Cardiac muscle cell (in vitro differentiated cells and primary cell): ENCODE measurements around the gene CHMP4B. TPM values are rescaled to one million over a fixed set of nuclear protein-coding genes. Genes with fewer than 3 reads are reported as not detected.

Experiments used
- DNase-seq, 2 donors: peaks; one replicate each; pipeline versions ENCODE4 v3.0.0 to v3.0.0-alpha.2; 2010 to 2017; ENCODE audit warnings: low read depth in 1 of 2, low spot score in 1 of 2
- H3K27ac ChIP-seq: fragments of 200-600 bp; sonication (generic); 2 replicates; pipeline ENCODE4 v1.5.1; 2016
- H3K27me3 ChIP-seq: fragments of 200-600 bp; sonication (generic); 2 replicates; pipeline ENCODE4 v1.6.0; 2016; ENCODE audit warnings: control low read depth
- H3K36me3 ChIP-seq: fragments of 200-600 bp; sonication (generic); 2 replicates; pipeline ENCODE4 v1.5.1; 2016; ENCODE audit warnings: control low read depth
- H3K4me1 ChIP-seq: fragments of 200-600 bp; sonication (generic); 2 replicates; pipeline ENCODE4 v1.8.1; 2017; ENCODE audit warnings: low read depth, mild to moderate bottlenecking, mixed run types
- H3K4me3 ChIP-seq: fragments of 200-600 bp; sonication (generic); 2 replicates; pipeline ENCODE4 v1.5.1; 2016; ENCODE audit warnings: mild to moderate bottlenecking
- H3K9me3 ChIP-seq: fragments of 200-600 bp; sonication (generic); 2 replicates; pipeline ENCODE4 v1.5.1; 2017; ENCODE audit warnings: low read depth, mild to moderate bottlenecking, control low read depth
- CTCF ChIP-seq: IDR thresholded peaks from 2 replicates; pipeline ENCODE4 v1.5.1; 2012; ENCODE audit warnings: low read depth, mild to moderate bottlenecking, low read length
- polyA plus RNA-seq: library from polyadenylated mRNA; unstranded; fragments of >200 nt; fragmentation: Nextera tagmentation; extraction: Ambion mirVana; gene quantifications from 2 replicates; pipeline ENCODE4 v1.2.1, GENCODE V29; 2016
- total RNA-seq: library from RNA; depleted of rRNA; stranded (reverse); fragments of >200 nt; gene quantifications from 2 replicates; pipeline ENCODE4 v1.2.3, GENCODE V29; 2016

Gene CHMP4B
- total and polyA plus RNA-seq, 2 experiments from 2014 or later: 4.6 to 110 TPM

- no peaks in the 10 kb centered on the region for H3K4me1 ChIP-seq
These were observed 37.6 kb upstream of the CHMP4B start for GRCh38 chr20:33773412-33774089.

DNA sequence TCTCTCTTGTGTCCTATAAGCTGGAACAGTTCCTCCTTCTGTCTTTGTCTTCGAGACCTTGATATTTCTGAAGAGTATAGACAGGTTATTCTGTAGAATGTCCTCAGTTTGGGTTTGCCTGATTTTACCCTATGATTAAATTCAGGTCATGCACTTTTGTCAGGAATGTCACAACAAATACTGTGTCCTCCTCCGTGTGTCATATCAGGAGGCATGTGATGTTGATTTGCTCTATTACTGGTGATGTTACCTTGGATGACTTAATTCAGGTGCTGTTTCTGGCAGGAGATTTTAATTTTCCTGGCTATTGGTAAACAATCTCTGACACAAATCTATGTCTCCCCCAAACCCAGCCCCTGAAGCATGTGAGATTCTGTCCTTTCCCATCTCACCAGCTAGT, 33.3 kb upstream of the CHMP4B start:
- DNase-seq: no peak
- Histone ChIP-seq H3K4me3 (no peak overlapping the region), H3K9me3 (no peaks in the 10 kb centered on the region), H3K27me3 (no peaks in the 10 kb centered on the region), H3K4me1 (no peaks in the 10 kb centered on the region), H3K27ac (no peak overlapping the region), H3K36me3 (no peaks in the 10 kb centered on the region)
- TF ChIP-seq CTCF: no peak

More at GRCh38 chr20:33773412-33774089, 37.6 kb upstream of the CHMP4B start:
- no peak for TF ChIP-seq CTCF
- Histone ChIP-seq H3K4me3 (no peak overlapping the region), H3K9me3 (no peaks in the 10 kb centered on the region), H3K36me3 (no peaks in the 10 kb centered on the region), H3K27me3 (no peaks in the 10 kb centered on the region), H3K27ac (no peak overlapping the region)
- no peak for DNase-seq

DNA sequence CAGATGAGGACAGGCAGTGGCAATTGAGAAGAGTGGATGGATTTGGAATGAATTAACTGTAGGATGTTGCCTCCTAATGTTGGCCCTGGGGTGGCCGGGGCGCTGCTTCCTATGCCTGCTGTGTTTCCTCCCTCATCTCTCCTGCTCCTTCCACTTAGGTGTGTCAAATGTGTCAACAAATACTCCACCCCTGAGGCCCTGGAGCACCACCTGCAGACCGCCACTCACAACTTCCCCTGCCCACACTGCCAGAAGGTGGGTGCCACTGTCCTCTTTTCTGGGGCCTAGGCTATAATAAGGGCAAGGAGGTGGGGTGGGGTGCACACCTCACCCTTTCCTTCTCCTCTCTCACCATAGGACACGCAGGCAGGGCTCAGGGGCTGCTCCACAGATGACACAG, 30.0 kb upstream of the CHMP4B start:
- no peak for TF ChIP-seq CTCF
- no peaks in the 10 kb centered on the region for H3K27me3 ChIP-seq
- no peaks in the 10 kb centered on the region for H3K9me3 ChIP-seq
- no peak overlapping the region for H3K4me3 ChIP-seq
- DNase-seq: no peak
- H3K27ac ChIP-seq: no peak overlapping the region
- H3K4me1 ChIP-seq: no peaks in the 10 kb centered on the region
- H3K36me3 ChIP-seq: no peaks in the 10 kb centered on the region

GRCh38 chr20:33781945-33782344, 29.2 kb upstream of the CHMP4B start:
- no peak overlapping the region for H3K27ac ChIP-seq
- H3K27me3 ChIP-seq: no peaks in the 10 kb centered on the region
- TF ChIP-seq CTCF: no peak
- no peaks in the 10 kb centered on the region for H3K36me3 ChIP-seq
- H3K9me3 ChIP-seq: no peaks in the 10 kb centered on the region
- H3K4me3 ChIP-seq: no peak overlapping the region
- H3K4me1 ChIP-seq: no peaks in the 10 kb centered on the region
- DNase-seq: no peak

- Histone ChIP-seq H3K27ac (no peak overlapping the region), H3K4me1 (no peaks in the 10 kb centered on the region), H3K27me3 (no peaks in the 10 kb centered on the region), H3K9me3 (no peaks in the 10 kb centered on the region), H3K36me3 (no peaks in the 10 kb centered on the region), H3K4me3 (no peak overlapping the region)
- TF ChIP-seq CTCF: no peak
- DNase-seq: no peak
These were observed 27.9 kb upstream of the CHMP4B start for GRCh38 chr20:33783256-33783655.
